Osteocyte (in vitro differentiated cells): ENCODE results near the gene TTC39B. TPM values are rescaled to one million over a fixed set of nuclear protein-coding genes. Genes with fewer than 3 reads are reported as not detected.

Experiments
- DNase-seq: peaks from one replicate; pipeline ENCODE4 v3.0.0; 2021; ENCODE audit warnings: mixed read lengths; ENCODE audit not compliant: unreplicated experiment; ENCODE audit errors: extremely low spot score
- H3K27ac Mint-ChIP-seq: one replicate; pipeline ENCODE4 v1.8.0; 2021; ENCODE audit warnings: mild to moderate bottlenecking, mixed read lengths; ENCODE audit not compliant: unreplicated experiment
- H3K27me3 Mint-ChIP-seq: one replicate; pipeline ENCODE4 v1.8.0; 2021; ENCODE audit warnings: mixed read lengths; ENCODE audit not compliant: unreplicated experiment
- H3K36me3 Mint-ChIP-seq: one replicate; pipeline ENCODE4 v1.8.0; 2021; ENCODE audit warnings: mixed read lengths; ENCODE audit not compliant: unreplicated experiment
- H3K4me1 Mint-ChIP-seq: one replicate; pipeline ENCODE4 v1.8.0; 2021; ENCODE audit warnings: mixed read lengths; ENCODE audit not compliant: unreplicated experiment
- H3K4me3 Mint-ChIP-seq: one replicate; pipeline ENCODE4 v1.8.0; 2021; ENCODE audit warnings: mild to moderate bottlenecking, moderate library complexity, mixed read lengths; ENCODE audit not compliant: unreplicated experiment
- H3K9me3 Mint-ChIP-seq: one replicate; pipeline ENCODE4 v1.8.0; 2021; ENCODE audit warnings: mixed read lengths; ENCODE audit not compliant: unreplicated experiment
- total RNA-seq: library from RNA; stranded (reverse); gene quantifications from 2 replicates; pipeline ENCODE4 v1.2.1, GENCODE V29; 2021
- TF ChIP-seq, protein P1 (sequence below): fragments of 200-600 bp; sonication (generic); IDR thresholded peaks from 2 replicates; pipeline ENCODE4 v1.5.0; 2021; ENCODE audit warnings: antibody characterized with exemption, mild to moderate bottlenecking, moderate library complexity

The TTC39B gene
- total RNA-seq, 1 donor from 2014 or later: 25.5 TPM

DNA sequence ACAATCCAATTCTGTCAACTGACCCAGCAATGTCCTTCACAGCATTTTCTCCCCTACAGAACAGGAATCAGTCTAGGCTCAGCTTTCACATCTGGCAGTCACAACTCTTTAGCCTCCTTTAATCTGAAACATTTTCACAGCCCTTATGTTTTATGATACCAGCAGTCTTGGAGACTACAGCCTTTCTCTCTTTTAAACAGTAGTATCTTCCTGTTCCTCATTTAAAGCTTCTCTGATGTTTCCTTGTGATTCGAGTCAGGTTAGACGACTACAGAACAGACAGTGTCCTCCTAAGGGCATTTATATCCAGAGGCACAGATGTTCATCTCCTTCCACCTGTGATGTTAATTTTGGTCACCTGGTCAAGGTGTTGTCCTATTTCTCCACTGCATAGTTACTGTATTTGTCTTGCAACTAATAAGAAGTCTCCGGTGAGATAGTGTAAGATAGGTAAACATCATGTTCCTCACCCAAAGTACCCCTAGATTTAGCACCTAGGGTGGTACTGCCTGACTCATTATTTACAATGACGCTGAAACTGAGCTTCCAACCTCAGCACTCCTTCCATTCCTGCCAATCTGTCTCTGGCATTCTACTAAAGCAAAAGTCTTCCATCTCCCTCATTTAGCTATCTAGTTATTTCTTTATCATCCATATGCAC lies 20.7 kb downstream of the TTC39B start:
- TF ChIP-seq, protein P1, sequence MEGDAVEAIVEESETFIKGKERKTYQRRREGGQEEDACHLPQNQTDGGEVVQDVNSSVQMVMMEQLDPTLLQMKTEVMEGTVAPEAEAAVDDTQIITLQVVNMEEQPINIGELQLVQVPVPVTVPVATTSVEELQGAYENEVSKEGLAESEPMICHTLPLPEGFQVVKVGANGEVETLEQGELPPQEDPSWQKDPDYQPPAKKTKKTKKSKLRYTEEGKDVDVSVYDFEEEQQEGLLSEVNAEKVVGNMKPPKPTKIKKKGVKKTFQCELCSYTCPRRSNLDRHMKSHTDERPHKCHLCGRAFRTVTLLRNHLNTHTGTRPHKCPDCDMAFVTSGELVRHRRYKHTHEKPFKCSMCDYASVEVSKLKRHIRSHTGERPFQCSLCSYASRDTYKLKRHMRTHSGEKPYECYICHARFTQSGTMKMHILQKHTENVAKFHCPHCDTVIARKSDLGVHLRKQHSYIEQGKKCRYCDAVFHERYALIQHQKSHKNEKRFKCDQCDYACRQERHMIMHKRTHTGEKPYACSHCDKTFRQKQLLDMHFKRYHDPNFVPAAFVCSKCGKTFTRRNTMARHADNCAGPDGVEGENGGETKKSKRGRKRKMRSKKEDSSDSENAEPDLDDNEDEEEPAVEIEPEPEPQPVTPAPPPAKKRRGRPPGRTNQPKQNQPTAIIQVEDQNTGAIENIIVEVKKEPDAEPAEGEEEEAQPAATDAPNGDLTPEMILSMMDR: no peak
- peaks cover 13% of the 10 kb centered on the region for H3K4me1 Mint-ChIP-seq
- H3K27ac Mint-ChIP-seq: peak overlapping the region; percentile 45
- H3K9me3 Mint-ChIP-seq: no peaks in the 10 kb centered on the region
- no peak for DNase-seq
- H3K36me3 Mint-ChIP-seq: peaks cover 9% of the 10 kb centered on the region
- no peak overlapping the region for H3K4me3 Mint-ChIP-seq
- no peaks in the 10 kb centered on the region for H3K27me3 Mint-ChIP-seq

DNA sequence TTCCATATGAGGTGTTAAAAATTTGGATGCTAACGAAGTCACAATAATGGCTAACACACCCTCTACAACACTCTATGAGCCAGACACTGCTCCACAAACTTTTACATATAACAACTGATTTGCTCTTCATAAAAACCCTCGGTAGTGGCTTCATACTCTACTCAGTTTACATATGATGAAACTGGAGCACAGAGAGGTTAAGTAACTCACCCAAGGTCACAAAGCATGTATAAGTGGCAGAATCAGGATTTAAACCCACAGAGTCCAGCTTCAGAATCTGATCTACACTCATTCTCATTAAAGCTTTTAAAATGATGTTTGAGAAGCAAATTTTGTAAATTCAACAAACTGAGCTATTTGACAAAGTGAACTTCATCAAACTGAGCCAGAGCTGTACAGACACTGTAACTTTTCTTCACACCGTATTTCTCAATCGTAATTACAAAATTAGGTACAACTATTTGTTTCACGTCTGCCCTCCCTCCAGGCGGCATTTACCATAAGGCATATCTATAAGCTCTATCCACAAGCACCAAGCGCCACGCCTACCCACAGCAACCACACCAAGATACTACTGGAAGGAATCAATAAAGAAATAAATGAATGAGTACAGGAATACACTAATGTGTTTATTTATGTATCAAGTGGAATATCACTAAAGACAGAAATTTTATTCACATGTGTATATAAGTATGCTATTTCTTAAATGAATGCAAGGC lies 24.3 kb downstream of the TTC39B start:
- TF ChIP-seq, protein P1: no peak
- DNase-seq: no peak
- Mint-ChIP-seq H3K4me3 (no peak overlapping the region), H3K27me3 (no peaks in the 10 kb centered on the region), H3K4me1 (peaks cover 23% of the 10 kb centered on the region), H3K27ac (no peak overlapping the region), H3K9me3 (no peaks in the 10 kb centered on the region), H3K36me3 (peaks cover 6% of the 10 kb centered on the region)

DNA sequence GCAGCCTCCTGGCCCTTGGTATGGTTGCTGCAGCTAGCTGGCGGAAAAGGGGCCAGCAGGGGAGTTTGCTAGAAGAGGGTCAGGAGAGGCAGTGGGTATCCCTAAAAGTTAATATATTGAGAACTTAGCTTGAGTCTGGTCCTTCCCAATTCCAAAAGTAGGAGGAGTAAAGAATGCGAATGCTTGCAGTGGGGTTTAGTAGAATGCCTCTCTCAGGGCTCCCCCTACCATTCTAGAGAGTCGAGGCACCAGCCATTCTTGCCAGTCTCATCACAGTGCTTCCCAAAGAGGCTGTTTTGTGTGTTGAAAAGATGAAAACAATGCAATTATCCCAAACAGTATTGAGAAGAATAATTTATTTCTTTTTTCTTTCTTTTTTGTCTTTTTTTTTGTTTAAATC lies 26.4 kb downstream of the TTC39B start:
- no peaks in the 10 kb centered on the region for H3K36me3 Mint-ChIP-seq
- TF ChIP-seq, protein P1: no peak
- peaks cover 15% of the 10 kb centered on the region for H3K4me1 Mint-ChIP-seq
- no peaks in the 10 kb centered on the region for H3K9me3 Mint-ChIP-seq
- no peak overlapping the region for H3K4me3 Mint-ChIP-seq
- no peak overlapping the region for H3K27ac Mint-ChIP-seq
- no peak for DNase-seq
- no peaks in the 10 kb centered on the region for H3K27me3 Mint-ChIP-seq

DNA sequence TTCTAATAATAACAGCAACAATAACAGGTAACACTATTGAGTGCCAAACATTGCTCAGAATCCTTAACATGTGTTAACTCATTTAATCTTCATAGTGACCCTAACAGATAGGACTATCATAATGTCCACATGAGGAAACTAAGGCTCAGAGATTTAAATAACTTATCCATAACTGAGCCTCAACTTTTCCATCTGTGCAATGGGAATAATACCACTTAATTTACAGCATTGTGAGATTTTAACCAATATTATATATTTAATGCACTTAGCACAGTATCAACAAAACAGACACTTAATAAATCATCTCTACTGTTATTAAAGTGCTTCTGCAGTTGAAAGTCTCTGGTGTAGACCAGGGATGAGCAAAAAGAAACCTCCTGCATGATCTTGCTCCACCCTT lies 28.2 kb downstream of the TTC39B start:
- no peaks in the 10 kb centered on the region for H3K27me3 Mint-ChIP-seq
- TF ChIP-seq, protein P1: no peak
- no peak for DNase-seq
- H3K36me3 Mint-ChIP-seq: peaks cover 2% of the 10 kb centered on the region
- H3K27ac Mint-ChIP-seq: peak overlapping the region; percentile 56
- peaks cover 15% of the 10 kb centered on the region for H3K4me1 Mint-ChIP-seq
- no peak overlapping the region for H3K4me3 Mint-ChIP-seq
- H3K9me3 Mint-ChIP-seq: no peaks in the 10 kb centered on the region

DNA sequence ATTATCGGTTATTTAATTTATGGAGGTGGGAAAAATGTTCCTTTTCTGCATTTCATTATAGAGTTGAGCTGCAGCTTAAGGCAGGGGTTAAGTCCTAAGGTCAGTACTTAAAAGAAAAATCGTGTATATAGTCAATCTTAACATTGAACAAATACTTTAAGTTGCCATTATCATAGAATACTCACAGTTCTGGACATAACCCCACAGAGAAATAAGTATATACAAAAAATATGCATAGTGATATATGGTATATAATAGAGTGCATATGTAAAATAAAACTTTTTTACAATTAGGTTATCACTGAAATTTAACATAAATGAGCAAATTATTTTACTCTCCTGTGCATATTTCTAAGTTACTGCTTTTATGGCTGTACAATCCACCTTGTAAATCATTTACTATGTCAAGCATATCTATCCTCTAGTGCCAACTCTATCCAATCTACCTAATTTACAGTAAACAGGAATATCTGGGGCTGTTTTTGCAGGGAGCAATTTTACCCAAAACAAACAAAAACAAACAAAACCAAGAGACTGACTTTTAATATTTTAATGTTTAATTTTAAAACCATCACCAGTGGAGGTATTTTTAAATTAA lies 28.8 kb downstream of the TTC39B start:
- peaks cover 2% of the 10 kb centered on the region for H3K36me3 Mint-ChIP-seq
- H3K9me3 Mint-ChIP-seq: no peaks in the 10 kb centered on the region
- H3K4me1 Mint-ChIP-seq: peaks cover 15% of the 10 kb centered on the region
- TF ChIP-seq, protein P1: no peak
- H3K27me3 Mint-ChIP-seq: no peaks in the 10 kb centered on the region
- H3K4me3 Mint-ChIP-seq: no peak overlapping the region
- no peak for DNase-seq
- H3K27ac Mint-ChIP-seq: no peak overlapping the region
